ENCODE results near the gene ANKRD6.

The ANKRD6 gene

DNA sequence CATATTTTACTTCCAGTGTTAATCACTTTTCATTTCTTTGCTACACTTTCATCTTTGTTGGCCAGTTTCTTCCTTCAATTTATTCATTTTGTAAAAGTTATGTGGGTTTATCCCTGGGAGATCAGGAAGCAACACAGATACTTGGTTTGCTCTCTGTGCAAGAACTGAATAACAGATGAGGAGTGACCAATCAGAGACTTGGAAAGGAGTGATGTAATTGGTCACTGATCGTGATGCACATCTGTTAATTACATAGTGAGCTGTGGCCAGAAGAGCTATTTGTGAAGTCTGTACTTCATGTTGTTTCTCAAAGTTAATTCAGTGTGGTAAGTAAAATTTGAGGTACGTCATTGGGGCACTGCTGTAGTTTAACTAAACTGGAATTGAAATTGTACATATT lies 21.3 kb downstream of the ANKRD6 start:
- DNase-seq, result no peak
- in situ Hi-C loops (cut with MboI; ENCODE audit: low pct_unique_long_range_greater_than_20kb, low sequenced_read_pairs), result no loop called here

- DNase-seq, result no peak
- in situ Hi-C loops (cut with MboI; ENCODE audit: low pct_unique_long_range_greater_than_20kb, low sequenced_read_pairs), result no loop called here
Observed at GRCh38 chr6:89458704-89459103, 25.8 kb downstream of the ANKRD6 start.

- no peak for DNase-seq
- in situ Hi-C loops (cut with MboI; ENCODE audit: low pct_unique_long_range_greater_than_20kb, low sequenced_read_pairs), result no loop called here
Observed at GRCh38 chr6:89459501-89459900, 26.5 kb downstream of the ANKRD6 start.

DNA sequence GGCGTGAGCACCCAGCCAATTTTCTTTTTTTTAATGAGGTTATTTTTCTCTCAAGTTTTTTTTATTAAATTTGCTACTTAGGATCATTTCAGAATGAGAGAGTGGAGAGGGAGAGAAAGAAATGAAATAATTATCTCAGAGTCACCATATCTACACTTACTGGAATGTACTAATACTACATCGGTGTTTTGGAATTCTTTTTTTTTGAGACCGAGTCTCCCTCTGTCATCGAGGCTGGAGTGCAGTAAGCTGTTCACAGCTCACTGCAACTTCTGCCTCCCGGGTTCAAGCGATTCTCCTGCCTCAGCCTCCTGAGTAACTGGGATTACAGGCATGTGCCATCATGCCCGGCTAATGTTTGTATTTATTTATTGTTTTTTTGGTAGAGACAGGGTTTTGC lies 27.8 kb downstream of the ANKRD6 start:
- no peak for DNase-seq
- in situ Hi-C loops (cut with MboI; ENCODE audit: low pct_unique_long_range_greater_than_20kb, low sequenced_read_pairs), result no loop called here

- no peak for DNase-seq
- in situ Hi-C loops (cut with MboI; ENCODE audit: low pct_unique_long_range_greater_than_20kb, low sequenced_read_pairs), result no loop called here
Observed at GRCh38 chr6:89462503-89462902, 29.6 kb downstream of the ANKRD6 start.

GRCh38 chr6:89464295-89464694 lies 31.3 kb downstream of the ANKRD6 start:
- in situ Hi-C loops (cut with MboI; ENCODE audit: low pct_unique_long_range_greater_than_20kb, low sequenced_read_pairs), result no loop called here
- DNase-seq, result no peak

GRCh38 chr6:89467437-89467836 lies 34.5 kb downstream of the ANKRD6 start:
- in situ Hi-C loops (cut with MboI; ENCODE audit: low pct_unique_long_range_greater_than_20kb, low sequenced_read_pairs), result no loop called here
- no peak for DNase-seq

GRCh38 chr6:89468998-89469397 lies 36.0 kb downstream of the ANKRD6 start:
- DNase-seq, result no peak
- in situ Hi-C loops (cut with MboI; ENCODE audit: low pct_unique_long_range_greater_than_20kb, low sequenced_read_pairs), result no loop called here

- in situ Hi-C loops (cut with MboI; ENCODE audit: low pct_unique_long_range_greater_than_20kb, low sequenced_read_pairs), result no loop called here
- DNase-seq, result no peak
Observed at GRCh38 chr6:89471287-89471867, 38.4 kb downstream of the ANKRD6 start.

DNA sequence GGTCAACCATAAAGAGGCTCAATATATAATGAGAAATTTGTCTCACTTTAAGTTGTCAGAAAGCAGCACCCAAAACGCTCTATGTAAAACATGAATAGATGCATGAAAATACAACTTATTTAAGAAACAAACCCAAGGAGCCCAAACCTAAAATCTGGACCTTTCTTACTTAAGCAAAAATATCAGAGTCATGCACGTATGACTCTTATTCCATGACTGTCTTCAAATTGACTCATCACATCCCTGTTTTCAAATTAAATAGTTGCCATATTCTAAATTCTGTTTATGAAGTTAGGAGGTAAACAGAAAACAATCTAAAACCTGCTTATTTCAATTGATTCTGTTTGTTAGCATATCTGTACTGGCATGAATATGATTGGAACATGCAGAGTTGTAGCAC lies 42.1 kb downstream of the ANKRD6 start:
- in situ Hi-C loops (cut with MboI; ENCODE audit: low pct_unique_long_range_greater_than_20kb, low sequenced_read_pairs), result no loop called here
- DNase-seq, result no peak

DNA sequence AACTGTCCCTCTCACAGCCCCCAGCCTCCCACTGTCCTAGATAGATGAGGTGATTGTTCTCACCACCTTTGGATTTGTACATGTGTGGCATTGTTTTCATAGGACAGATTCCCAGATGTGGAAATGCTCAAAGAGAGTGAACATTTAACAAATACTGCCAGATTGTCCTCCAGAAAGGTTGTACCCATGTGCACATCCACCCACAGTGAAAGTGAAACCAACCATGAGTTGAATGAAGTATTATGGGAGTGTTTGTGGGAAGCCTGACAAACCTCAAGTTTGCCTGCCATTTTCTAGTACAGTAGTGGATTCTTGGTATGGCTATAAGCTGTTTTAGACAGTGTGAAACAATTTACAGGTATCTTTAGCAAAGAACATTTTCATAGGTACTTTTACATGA lies 42.7 kb downstream of the ANKRD6 start:
- peak; percentile 41 for DNase-seq
- in situ Hi-C loops (cut with MboI; ENCODE audit: low pct_unique_long_range_greater_than_20kb, low sequenced_read_pairs), result no loop called here

DNA sequence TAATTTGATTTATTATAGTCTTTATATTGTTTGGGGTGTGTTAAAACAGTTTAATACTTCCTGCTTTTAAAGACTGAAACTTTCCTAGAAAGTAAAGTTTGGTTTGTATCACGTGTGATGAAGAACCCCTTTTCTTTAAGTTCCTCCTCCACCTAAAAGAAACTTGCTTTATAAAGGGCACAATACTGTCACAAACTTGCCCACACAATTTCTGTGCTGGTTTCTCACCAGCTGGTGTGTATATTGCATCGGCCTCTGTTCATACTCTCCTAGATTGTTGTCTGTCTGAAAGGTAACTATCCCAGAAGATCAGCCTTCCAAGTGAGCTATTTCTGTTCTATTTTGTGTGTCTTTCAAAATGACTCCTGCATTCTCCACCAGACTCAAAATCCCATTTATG lies 46.9 kb downstream of the ANKRD6 start:
- DNase-seq, result no peak
- in situ Hi-C loops (cut with MboI; ENCODE audit: low pct_unique_long_range_greater_than_20kb, low sequenced_read_pairs), result no loop called here

- DNase-seq, result no peak
- in situ Hi-C loops (cut with MboI; ENCODE audit: low pct_unique_long_range_greater_than_20kb, low sequenced_read_pairs), result no loop called here
Observed at GRCh38 chr6:89481695-89482094, 48.7 kb downstream of the ANKRD6 start.

DNA sequence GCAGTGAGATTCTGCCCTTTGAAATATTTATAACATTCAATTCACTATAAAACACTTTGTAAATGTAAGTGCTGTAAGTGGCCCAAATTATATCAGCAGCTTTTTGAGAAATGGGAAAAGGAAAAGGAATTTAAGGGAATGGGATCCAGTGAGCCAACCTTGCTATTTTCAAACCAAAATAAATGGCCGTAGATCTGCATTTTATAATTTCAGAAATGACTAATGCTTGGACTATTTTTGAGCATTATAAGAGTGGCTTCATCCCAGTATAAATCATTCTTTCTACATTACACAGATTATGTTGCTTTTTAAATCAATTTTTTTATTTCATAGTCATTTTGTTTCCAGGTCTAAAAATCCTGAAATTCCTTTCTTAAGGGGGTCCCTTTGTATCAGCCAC lies 49.2 kb downstream of the ANKRD6 start:
- DNase-seq, result no peak
- in situ Hi-C loops (cut with MboI; ENCODE audit: low pct_unique_long_range_greater_than_20kb, low sequenced_read_pairs), result no loop called here

DNA sequence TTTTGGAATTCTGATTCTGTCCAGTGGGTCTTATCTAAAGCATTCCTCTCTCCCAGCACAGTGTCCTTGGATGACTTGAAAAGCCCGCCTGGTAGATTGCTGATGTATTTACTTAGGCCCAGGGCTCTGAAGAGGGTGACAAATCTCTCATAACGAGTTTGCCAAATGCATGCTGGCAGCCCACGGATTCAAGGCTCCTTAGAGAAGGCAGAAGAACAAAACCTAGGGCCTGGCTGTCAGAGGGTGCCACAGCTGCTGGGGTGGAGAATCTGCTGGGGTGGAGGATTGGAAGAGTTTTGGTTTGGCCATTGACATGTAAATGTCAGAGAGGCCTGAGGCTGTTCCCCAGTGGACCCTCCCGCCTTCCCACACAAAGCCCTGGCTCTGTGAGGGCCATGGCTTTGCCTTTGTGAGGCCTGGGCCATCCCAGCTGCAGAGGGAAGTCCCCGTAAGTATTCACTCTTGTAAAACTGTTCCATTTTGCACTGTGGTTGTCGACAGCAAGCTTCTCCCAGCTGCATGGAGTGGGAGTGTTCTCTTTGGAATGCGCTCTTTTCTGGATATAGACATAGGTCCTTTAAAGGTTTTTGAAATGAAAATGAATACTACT lies 50.3 kb downstream of the ANKRD6 start:
- no peak for DNase-seq

DNA sequence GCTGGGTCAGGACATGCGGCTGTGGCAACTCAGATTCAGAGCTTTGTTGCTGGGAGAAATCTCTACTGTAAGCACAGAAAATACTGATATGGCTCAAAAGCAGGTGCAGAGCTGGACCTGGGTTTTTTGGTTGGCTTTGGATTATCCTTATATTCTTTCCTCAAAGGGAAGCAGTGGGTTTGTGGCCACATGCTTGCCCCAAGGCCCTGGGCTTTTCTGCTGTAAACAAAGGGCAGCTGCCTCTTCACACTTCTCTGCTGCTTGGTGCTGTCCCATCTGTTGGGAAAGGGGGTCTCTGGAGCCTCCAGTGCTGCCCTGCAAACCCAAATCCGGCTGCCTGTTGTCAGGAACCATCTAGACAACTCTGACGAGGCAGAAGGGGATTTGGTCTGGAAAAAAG lies 52.4 kb downstream of the ANKRD6 start:
- in situ Hi-C loops (cut with MboI; ENCODE audit: low pct_unique_long_range_greater_than_20kb, low sequenced_read_pairs), result no loop called here
- DNase-seq, result no peak

More for the DNA sequence above, 50.3 kb downstream of the ANKRD6 start:
- in situ Hi-C loops (cut with MboI; ENCODE audit: low pct_unique_long_range_greater_than_20kb, low sequenced_read_pairs), result no loop called here

GRCh38 chr6:89487864-89488263 lies 54.9 kb downstream of the ANKRD6 start:
- in situ Hi-C loops (cut with MboI; ENCODE audit: low pct_unique_long_range_greater_than_20kb, low sequenced_read_pairs), result no loop called here
- DNase-seq, result no peak

GRCh38 chr6:89488438-89488837 lies 55.5 kb downstream of the ANKRD6 start:
- in situ Hi-C loops (cut with MboI; ENCODE audit: low pct_unique_long_range_greater_than_20kb, low sequenced_read_pairs), result no loop called here
- DNase-seq, result no peak

DNA sequence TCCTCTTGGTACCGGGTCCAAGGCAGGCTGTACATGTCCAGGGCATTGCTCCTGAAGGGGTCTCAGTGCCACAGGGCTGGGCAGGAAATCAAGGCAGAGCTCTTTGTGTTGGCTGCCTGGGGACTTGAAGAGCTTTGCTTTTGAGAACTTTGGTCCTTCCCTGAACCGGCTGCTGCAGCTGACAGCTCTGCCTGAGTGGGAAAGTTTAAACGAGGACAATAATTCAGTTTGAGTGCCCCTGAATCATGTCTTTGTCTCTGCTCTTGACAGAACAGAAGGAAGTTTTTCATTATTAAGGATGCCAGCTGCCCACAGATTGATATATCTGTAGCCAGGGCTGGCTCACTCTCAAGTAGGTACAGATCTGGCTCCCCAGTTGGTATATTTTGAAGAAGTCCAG lies 56.1 kb downstream of the ANKRD6 start:
- DNase-seq, result no peak
- in situ Hi-C loops (cut with MboI; ENCODE audit: low pct_unique_long_range_greater_than_20kb, low sequenced_read_pairs), result no loop called here

DNA sequence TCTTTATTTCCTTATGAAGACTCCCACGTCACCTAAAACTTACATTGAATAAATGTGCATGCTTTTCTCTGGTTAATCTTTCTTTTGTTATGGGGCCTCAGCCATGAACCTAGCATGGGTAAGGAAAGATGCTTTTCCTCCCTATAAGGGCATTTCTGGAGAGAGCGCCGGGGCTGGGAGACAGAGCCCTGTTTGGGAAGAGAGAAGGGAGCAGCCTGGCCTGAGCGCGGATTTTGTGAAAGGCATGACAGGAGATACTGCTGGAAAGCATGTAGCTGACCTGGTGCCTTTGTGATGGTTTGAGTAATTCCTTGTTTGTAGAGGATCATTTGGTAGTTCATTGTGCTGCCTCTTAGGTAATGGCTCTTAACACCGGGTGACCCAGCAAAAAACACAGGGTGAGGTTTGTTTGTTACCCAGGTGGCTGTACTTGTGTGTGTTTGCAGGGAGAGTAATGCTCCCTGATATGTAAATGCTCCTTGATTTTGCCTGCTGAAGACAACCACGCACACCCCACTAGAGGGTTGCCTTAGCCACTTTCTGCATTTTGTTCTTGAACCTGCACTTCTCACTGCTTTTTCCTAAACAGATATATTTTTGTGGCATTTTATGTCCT lies 59.2 kb downstream of the ANKRD6 start:
- DNase-seq, result no peak
- in situ Hi-C loops (cut with MboI; ENCODE audit: low pct_unique_long_range_greater_than_20kb, low sequenced_read_pairs), result no loop called here

Data from KBM-7 (cell line).